Liver (tissue), 3 donors: ENCODE measurements around the gene GLB1L2.

Source experiments
- CTCF ChIP-seq: fragments of 150-350 bp; IDR thresholded peaks from 2 replicates; pipeline ENCODE4 v1.5.1; 2017; ENCODE audit warnings: improper control_type of control experiment, low read depth, low read length; ENCODE audit not compliant: missing input control
- EGR1 ChIP-seq, 2 donors: IDR thresholded peaks; 2 replicates each; pipeline ENCODE4 v1.6.1; 2016 to 2018; ENCODE audit warnings: antibody characterized with exemption in 2 of 2, low read depth in 2 of 2
- HNF4G ChIP-seq: IDR thresholded peaks from 2 replicates; pipeline ENCODE4 v1.6.1; 2016; ENCODE audit warnings: antibody characterized with exemption
- JUND ChIP-seq, 2 donors: IDR thresholded peaks; 2 replicates each; pipeline ENCODE4 v1.6.1; 2016; ENCODE audit warnings: antibody characterized with exemption in 2 of 2
- MAX ChIP-seq: IDR thresholded peaks from 2 replicates; pipeline ENCODE4 v1.6.1; 2016; ENCODE audit warnings: antibody characterized with exemption
- NR2F2 ChIP-seq: IDR thresholded peaks from 2 replicates; pipeline ENCODE4 v1.6.1; 2016; ENCODE audit warnings: antibody characterized with exemption
- YY1 ChIP-seq: IDR thresholded peaks from 2 replicates; pipeline ENCODE4 v1.6.1; 2016; ENCODE audit warnings: antibody characterized with exemption, mild to moderate bottlenecking
- ZBTB33 ChIP-seq: IDR thresholded peaks from 2 replicates; pipeline ENCODE4 v1.6.1; 2016; ENCODE audit warnings: antibody characterized with exemption
- donor health status: healthy.
- donor health status: healthy.

GRCh38 chr11:134349802-134350355 lies 18.1 kb downstream of the GLB1L2 start:
- TF ChIP-seq YY1 (no peak), CTCF (no peak), EGR1 (IDR thresholded peaks at IDR 0.05; ENCODE audit: low read depth in 2 of 2) (no peak), NR2F2 (no peak), MAX (no peak), HNF4G (no peak), JUND (IDR thresholded peaks at IDR 0.05) (no peak), ZBTB33 (no peak)
